ENCODE results near the gene OR6S1.
"Not testable (repeated sequence)": the region's sequence is repeated elsewhere in the genome, so short reads cannot be mapped to it uniquely, and the experiment has no call there.

Gene OR6S1

GRCh38 chr14:20630340-20631022, 11.0 kb downstream of the OR6S1 start:
- DNase-seq = peak; percentile 23

- no peak for DNase-seq
Measured at GRCh38 chr14:20628063-20628854, 13.2 kb downstream of the OR6S1 start.

- DNase-seq = no peak
Measured at GRCh38 chr14:20627346-20628027, 14.0 kb downstream of the OR6S1 start.

GRCh38 chr14:20626274-20626673, 15.2 kb downstream of the OR6S1 start:
- DNase-seq = no peak

GRCh38 chr14:20624495-20625070, 16.9 kb downstream of the OR6S1 start:
- DNase-seq = no peak

- DNase-seq = no peak
Measured at GRCh38 chr14:20623798-20624197, 17.7 kb downstream of the OR6S1 start.

GRCh38 chr14:20622816-20623291, 18.6 kb downstream of the OR6S1 start:
- no peak for DNase-seq

GRCh38 chr14:20620798-20621478, 20.6 kb downstream of the OR6S1 start:
- no peak for DNase-seq

- DNase-seq = not testable (repeated sequence)
Measured at GRCh38 chr14:20619688-20620087, 21.8 kb downstream of the OR6S1 start.

- no peak for DNase-seq
Measured at GRCh38 chr14:20618271-20618749, 23.2 kb downstream of the OR6S1 start.

- no peak for DNase-seq
Measured at GRCh38 chr14:20617138-20618003, 24.1 kb downstream of the OR6S1 start.

- no peak for DNase-seq
Measured at GRCh38 chr14:20615996-20616395, 25.5 kb downstream of the OR6S1 start.

- peak; percentile 42 for DNase-seq
Measured at GRCh38 chr14:20614038-20614840, 27.3 kb downstream of the OR6S1 start.

- peak; percentile 84 for DNase-seq
Measured at GRCh38 chr14:20613094-20614037, 28.1 kb downstream of the OR6S1 start.

- DNase-seq = no peak
Measured at GRCh38 chr14:20612403-20612802, 29.1 kb downstream of the OR6S1 start.

- no peak for DNase-seq
Measured at GRCh38 chr14:20611277-20611676, 30.2 kb downstream of the OR6S1 start.

- DNase-seq = peak; percentile 72
Measured at GRCh38 chr14:20610002-20610765, 31.3 kb downstream of the OR6S1 start.

GRCh38 chr14:20609215-20610001, 32.1 kb downstream of the OR6S1 start:
- peak; percentile 58 for DNase-seq
